HG02759 (cell line): Measurements from ENCODE around the gene MAP4.

ENCODE experiments used
- ATAC-seq: cut with Tn5 transposase; IDR thresholded peaks from one replicate; pipeline ENCODE4 v1.9.1; 2021; ENCODE audit warnings: mild to moderate bottlenecking, moderate library complexity; ENCODE audit not compliant: unreplicated experiment

The MAP4 gene

GRCh38 chr3:47964740-47965139 is 51.5 kb downstream of the MAP4 start:
- no peak for ATAC-seq

- no peak for ATAC-seq
Measured at GRCh38 chr3:47961815-47962606, 54.2 kb downstream of the MAP4 start.

- ATAC-seq: no peak
Measured at GRCh38 chr3:47961036-47961435, 55.2 kb downstream of the MAP4 start.

GRCh38 chr3:47956521-47956920 is 59.7 kb downstream of the MAP4 start:
- ATAC-seq: no peak

GRCh38 chr3:47954567-47954966 is 61.6 kb downstream of the MAP4 start:
- ATAC-seq: no peak

- peak; percentile 35 for ATAC-seq
Measured at GRCh38 chr3:47950453-47951169, 65.6 kb downstream of the MAP4 start.

- peak; percentile 67 for ATAC-seq
Measured at GRCh38 chr3:47949979-47950378, 66.2 kb downstream of the MAP4 start.

GRCh38 chr3:47940232-47940631 is 76.0 kb downstream of the MAP4 start:
- ATAC-seq: no peak

GRCh38 chr3:47932421-47932820 is 83.8 kb downstream of the MAP4 start:
- no peak for ATAC-seq

- no peak for ATAC-seq
Measured at GRCh38 chr3:47930979-47931378, 85.2 kb downstream of the MAP4 start.

- no peak for ATAC-seq
Measured at GRCh38 chr3:47916696-47917095, 99.5 kb downstream of the MAP4 start.

GRCh38 chr3:47916201-47916600 is 100.0 kb downstream of the MAP4 start:
- ATAC-seq: no peak

- no peak for ATAC-seq
Measured at GRCh38 chr3:47912006-47912504, 104.2 kb downstream of the MAP4 start.

- no peak for ATAC-seq
Measured at GRCh38 chr3:47910777-47911440, 105.3 kb downstream of the MAP4 start.

GRCh38 chr3:47910233-47910632 is 106.0 kb downstream of the MAP4 start:
- no peak for ATAC-seq

GRCh38 chr3:47909607-47910006 is 106.6 kb downstream of the MAP4 start:
- no peak for ATAC-seq

GRCh38 chr3:47908744-47909143 is 107.5 kb downstream of the MAP4 start:
- ATAC-seq: no peak

- ATAC-seq: no peak
Measured at GRCh38 chr3:47907784-47908183, 108.4 kb downstream of the MAP4 start.

GRCh38 chr3:47902746-47903145 is 113.5 kb downstream of the MAP4 start:
- no peak for ATAC-seq

- no peak for ATAC-seq
Measured at GRCh38 chr3:47901280-47901833, 114.9 kb downstream of the MAP4 start.

GRCh38 chr3:47899495-47900108 is 116.6 kb downstream of the MAP4 start:
- no peak for ATAC-seq
